Natural killer cell (primary cell): ENCODE results near the gene ZNF816. TPM values are rescaled to one million over a fixed set of nuclear protein-coding genes. Genes with fewer than 3 reads are reported as not detected.

ENCODE experiments used
- ATAC-seq, 3 donors: fragments of 150-1000 bp in 2 of 3; fragments of 200-7000 bp in 1 of 3; cut with Tn5 transposase; 1 replicate in 1 of 3; 2 replicates in 2 of 3; pipeline ENCODE4 v1.10.0; 2021; ENCODE audit warnings: mild to moderate bottlenecking in 2 of 3, moderate library complexity in 2 of 3
- DNase-seq, 2 donors: peaks; one replicate each; pipeline versions ENCODE4 v3.0.0 to v3.0.0-alpha.2; 2013 to 2021; ENCODE audit warnings: mixed read lengths in 1 of 2
- H3K27ac ChIP-seq: one replicate; pipeline ENCODE4 v1.5.1; 2013; ENCODE audit warnings: mild to moderate bottlenecking, low read length
- H3K27me3 ChIP-seq: one replicate; pipeline ENCODE4 v1.6.1; 2013; ENCODE audit warnings: low read length; ENCODE audit not compliant: control insufficient read depth, insufficient read depth
- H3K36me3 ChIP-seq: one replicate; pipeline ENCODE4 v1.6.1; 2013; ENCODE audit warnings: low read length; ENCODE audit not compliant: control insufficient read depth, insufficient read depth
- H3K4me1 ChIP-seq: one replicate; pipeline ENCODE4 v1.6.1; 2013; ENCODE audit warnings: low read length; ENCODE audit not compliant: control insufficient read depth, insufficient read depth
- H3K4me3 ChIP-seq: one replicate; pipeline ENCODE4 v1.5.1; 2013; ENCODE audit warnings: low read length
- H3K9me3 ChIP-seq: one replicate; pipeline ENCODE4 v1.6.1; 2013; ENCODE audit warnings: low read length; ENCODE audit not compliant: control insufficient read depth, insufficient read depth
- H3K27ac Mint-ChIP-seq, 2 donors: one replicate each; pipeline ENCODE4 v1.8.0; 2022; ENCODE audit warnings: mild to moderate bottlenecking in 2 of 2, mixed read lengths in 2 of 2, moderate library complexity in 1 of 2
- H3K27me3 Mint-ChIP-seq, 2 donors: one replicate each; pipeline ENCODE4 v1.8.0; 2022; ENCODE audit warnings: low read depth in 2 of 2, mixed read lengths in 2 of 2
- H3K36me3 Mint-ChIP-seq: one replicate; pipeline ENCODE4 v1.8.0; 2022; ENCODE audit warnings: mixed read lengths
- H3K4me1 Mint-ChIP-seq, 2 donors: one replicate each; pipeline ENCODE4 v1.8.0; 2022; ENCODE audit warnings: mixed read lengths in 2 of 2
- H3K4me3 Mint-ChIP-seq: one replicate; pipeline ENCODE4 v1.8.0; 2022; ENCODE audit warnings: mild to moderate bottlenecking, moderate library complexity, mixed read lengths
- H3K9me3 Mint-ChIP-seq, 2 donors: one replicate each; pipeline ENCODE4 v1.8.0; 2022; ENCODE audit warnings: mixed read lengths in 2 of 2
- CTCF ChIP-seq: fragments of 200-600 bp; IDR thresholded peaks from one replicate; pipeline ENCODE4 v1.8.0; 2022; ENCODE audit warnings: antibody characterized with exemption
- WGBS: methylation state at CpG from one replicate; pipeline ENCODE4 v1.1.7; 2013; ENCODE audit warnings: missing lambda C conversion rate; ENCODE audit not compliant: insufficient coverage; 5-methylcytosine and 5-hydroxymethylcytosine counted together
- intact Hi-C: fragments of 100-400 bp; cut with micrococcal nuclease; formaldehyde crosslinking; loops from one replicate; pipeline ENCODE4 v1.14.2; 2022
- total RNA-seq, 4 donors: library from RNA; stranded (reverse); fragments of 120-200 nt in 1 of 4; gene quantifications; one replicate each; pipeline versions ENCODE4 v1.2.3 to v1.2.4, GENCODE V29; 2013 to 2022

The ZNF816 gene
- total RNA-seq, 3 donors from 2014 or later (not counting 1 experiment from before 2014, with no cell fraction given), result 4.1 to 11.3 (median 7.7) TPM

GRCh38 chr19:52949422-52949821 is 13.3 kb downstream of the ZNF816 start:
- H3K4me3 ChIP-seq, result no peak overlapping the region
- no peaks in the 10 kb centered on the region for H3K27me3 ChIP-seq
- H3K9me3 ChIP-seq, result peaks cover 76% of the 10 kb centered on the region
- Mint-ChIP-seq H3K9me3 (peaks cover 5 to 9% of the 10 kb centered on the region in 2 donors), H3K27ac (no peak overlapping the region), H3K4me1 (no peaks in the 10 kb centered on the region), H3K36me3 (peaks cover 42% of the 10 kb centered on the region), H3K27me3 (no peaks in the 10 kb centered on the region), H3K4me3 (no peak overlapping the region)
- no peak overlapping the region for H3K27ac ChIP-seq
- intact Hi-C loops, result loop anchor here (10.0 kb wide), 1 partner anchor 205 kb away; no protein-coding TSS in a partner anchor
- no peak for TF ChIP-seq CTCF
- peaks cover 35% of the 10 kb centered on the region for H3K36me3 ChIP-seq
- no peak for DNase-seq
- WGBS, result no CpG with 5 or more reads among the region's 1 CpG
- no peak for ATAC-seq
- H3K4me1 ChIP-seq, result no peaks in the 10 kb centered on the region

- DNase-seq (no peak), ATAC-seq (no peak)
- Mint-ChIP-seq H3K4me3 (no peak overlapping the region), H3K4me1 (no peaks in the 10 kb centered on the region), H3K27ac (no peak overlapping the region), H3K9me3 (peaks cover 5 to 9% of the 10 kb centered on the region in 2 donors), H3K36me3 (peaks cover 37% of the 10 kb centered on the region), H3K27me3 (no peaks in the 10 kb centered on the region)
- Histone ChIP-seq H3K4me3 (no peak overlapping the region), H3K36me3 (peaks cover 27% of the 10 kb centered on the region), H3K27me3 (no peaks in the 10 kb centered on the region), H3K27ac (no peak overlapping the region), H3K9me3 (peaks cover 67% of the 10 kb centered on the region), H3K4me1 (peaks cover 4% of the 10 kb centered on the region)
- WGBS, result 97% methylated on average over 11 of the region's 13 CpGs
- intact Hi-C loops, result loop anchor here (10.0 kb wide), 1 partner anchor 203 kb away; no protein-coding TSS in a partner anchor
- TF ChIP-seq CTCF, result no peak
Observed at GRCh38 chr19:52948025-52948770, 14.5 kb downstream of the ZNF816 start.

- no peak for DNase-seq
- peaks cover 13% of the 10 kb centered on the region for H3K4me1 ChIP-seq
- H3K36me3 Mint-ChIP-seq, result peaks cover 23% of the 10 kb centered on the region
- no peak overlapping the region for H3K27ac Mint-ChIP-seq
- peaks cover 12% of the 10 kb centered on the region for H3K36me3 ChIP-seq
- intact Hi-C loops, result loop anchor here (10.0 kb wide), 1 partner anchor 202 kb away; no protein-coding TSS in a partner anchor
- H3K4me3 Mint-ChIP-seq, result peak overlapping the region; percentile 21
- TF ChIP-seq CTCF, result no peak
- H3K27me3 ChIP-seq, result no peaks in the 10 kb centered on the region
- H3K9me3 Mint-ChIP-seq, result peaks cover 0 to 6% of the 10 kb centered on the region in 2 donors
- no peak for ATAC-seq
- H3K9me3 ChIP-seq, result peaks cover 52% of the 10 kb centered on the region
- no peaks in the 10 kb centered on the region for H3K27me3 Mint-ChIP-seq
- H3K4me1 Mint-ChIP-seq, result peaks cover 7 to 9% of the 10 kb centered on the region in 2 donors
- no peak overlapping the region for H3K4me3 ChIP-seq
- H3K27ac ChIP-seq, result no peak overlapping the region
- 78% methylated on average over 36 of the region's 39 CpGs for WGBS
Observed at GRCh38 chr19:52946322-52947310, 16.1 kb downstream of the ZNF816 start.
